ENCODE measurements around the gene PAK5. TPM values are rescaled to one million over a fixed set of nuclear protein-coding genes. Genes with fewer than 3 reads are reported as not detected.

PAK5 gene
- total and polyA plus RNA-seq, 9 of the 15 experiments (the other 6 are each of a cell fraction or from before 2014, with no cell fraction given) = not detected

DNA sequence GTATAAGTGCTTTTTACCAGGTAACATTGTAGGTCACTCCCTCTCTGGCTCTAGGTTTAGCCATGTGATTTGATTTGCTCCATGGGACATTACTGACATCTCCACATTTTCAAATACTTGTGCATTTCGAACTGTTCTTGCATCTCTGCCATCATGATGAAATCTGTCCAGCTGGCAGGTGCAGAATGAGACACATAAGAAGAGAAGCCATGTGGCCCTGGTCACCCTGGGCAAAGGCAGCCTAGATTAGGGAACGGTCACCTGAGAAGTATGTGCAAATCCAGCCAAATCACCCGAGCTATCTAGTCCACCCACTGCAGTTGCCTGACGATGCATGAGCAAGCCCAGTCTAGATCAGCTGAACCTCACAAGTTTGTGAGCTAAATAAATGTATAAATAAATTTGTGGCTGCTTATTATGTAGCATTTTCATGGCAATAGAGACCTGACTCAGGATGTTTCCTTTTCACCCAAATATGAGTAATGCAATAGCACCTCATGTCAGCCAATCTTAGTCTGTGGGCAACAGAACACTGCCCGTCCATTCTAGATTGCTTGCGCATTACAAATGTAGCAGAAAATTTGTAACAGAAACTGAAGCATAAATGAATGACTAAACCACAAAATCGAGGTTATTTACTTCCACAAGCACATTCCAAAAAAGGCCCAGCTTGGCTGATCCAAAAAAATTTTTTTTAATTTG, 115.2 kb downstream of the PAK5 start (continued):
- TF ChIP-seq, protein P1, sequence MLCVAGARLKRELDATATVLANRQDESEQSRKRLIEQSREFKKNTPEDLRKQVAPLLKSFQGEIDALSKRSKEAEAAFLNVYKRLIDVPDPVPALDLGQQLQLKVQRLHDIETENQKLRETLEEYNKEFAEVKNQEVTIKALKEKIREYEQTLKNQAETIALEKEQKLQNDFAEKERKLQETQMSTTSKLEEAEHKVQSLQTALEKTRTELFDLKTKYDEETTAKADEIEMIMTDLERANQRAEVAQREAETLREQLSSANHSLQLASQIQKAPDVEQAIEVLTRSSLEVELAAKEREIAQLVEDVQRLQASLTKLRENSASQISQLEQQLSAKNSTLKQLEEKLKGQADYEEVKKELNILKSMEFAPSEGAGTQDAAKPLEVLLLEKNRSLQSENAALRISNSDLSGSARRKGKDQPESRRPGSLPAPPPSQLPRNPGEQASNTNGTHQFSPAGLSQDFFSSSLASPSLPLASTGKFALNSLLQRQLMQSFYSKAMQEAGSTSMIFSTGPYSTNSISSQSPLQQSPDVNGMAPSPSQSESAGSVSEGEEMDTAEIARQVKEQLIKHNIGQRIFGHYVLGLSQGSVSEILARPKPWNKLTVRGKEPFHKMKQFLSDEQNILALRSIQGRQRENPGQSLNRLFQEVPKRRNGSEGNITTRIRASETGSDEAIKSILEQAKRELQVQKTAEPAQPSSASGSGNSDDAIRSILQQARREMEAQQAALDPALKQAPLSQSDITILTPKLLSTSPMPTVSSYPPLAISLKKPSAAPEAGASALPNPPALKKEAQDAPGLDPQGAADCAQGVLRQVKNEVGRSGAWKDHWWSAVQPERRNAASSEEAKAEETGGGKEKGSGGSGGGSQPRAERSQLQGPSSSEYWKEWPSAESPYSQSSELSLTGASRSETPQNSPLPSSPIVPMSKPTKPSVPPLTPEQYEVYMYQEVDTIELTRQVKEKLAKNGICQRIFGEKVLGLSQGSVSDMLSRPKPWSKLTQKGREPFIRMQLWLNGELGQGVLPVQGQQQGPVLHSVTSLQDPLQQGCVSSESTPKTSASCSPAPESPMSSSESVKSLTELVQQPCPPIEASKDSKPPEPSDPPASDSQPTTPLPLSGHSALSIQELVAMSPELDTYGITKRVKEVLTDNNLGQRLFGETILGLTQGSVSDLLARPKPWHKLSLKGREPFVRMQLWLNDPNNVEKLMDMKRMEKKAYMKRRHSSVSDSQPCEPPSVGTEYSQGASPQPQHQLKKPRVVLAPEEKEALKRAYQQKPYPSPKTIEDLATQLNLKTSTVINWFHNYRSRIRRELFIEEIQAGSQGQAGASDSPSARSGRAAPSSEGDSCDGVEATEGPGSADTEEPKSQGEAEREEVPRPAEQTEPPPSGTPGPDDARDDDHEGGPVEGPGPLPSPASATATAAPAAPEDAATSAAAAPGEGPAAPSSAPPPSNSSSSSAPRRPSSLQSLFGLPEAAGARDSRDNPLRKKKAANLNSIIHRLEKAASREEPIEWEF (CRISPR knock-in tag; IDR thresholded peaks at IDR 0.05) = no peak
- TF ChIP-seq ILF3 (IDR thresholded peaks at IDR 0.05; ENCODE audit: borderline replicate concordance) = no peak
- TF ChIP-seq CBX8 (IDR thresholded peaks at IDR 0.05; ENCODE audit: borderline replicate concordance, extremely low read depth, low read depth, low read length, poor library complexity, severe bottlenecking) = no peak
- TF ChIP-seq, protein P2, sequence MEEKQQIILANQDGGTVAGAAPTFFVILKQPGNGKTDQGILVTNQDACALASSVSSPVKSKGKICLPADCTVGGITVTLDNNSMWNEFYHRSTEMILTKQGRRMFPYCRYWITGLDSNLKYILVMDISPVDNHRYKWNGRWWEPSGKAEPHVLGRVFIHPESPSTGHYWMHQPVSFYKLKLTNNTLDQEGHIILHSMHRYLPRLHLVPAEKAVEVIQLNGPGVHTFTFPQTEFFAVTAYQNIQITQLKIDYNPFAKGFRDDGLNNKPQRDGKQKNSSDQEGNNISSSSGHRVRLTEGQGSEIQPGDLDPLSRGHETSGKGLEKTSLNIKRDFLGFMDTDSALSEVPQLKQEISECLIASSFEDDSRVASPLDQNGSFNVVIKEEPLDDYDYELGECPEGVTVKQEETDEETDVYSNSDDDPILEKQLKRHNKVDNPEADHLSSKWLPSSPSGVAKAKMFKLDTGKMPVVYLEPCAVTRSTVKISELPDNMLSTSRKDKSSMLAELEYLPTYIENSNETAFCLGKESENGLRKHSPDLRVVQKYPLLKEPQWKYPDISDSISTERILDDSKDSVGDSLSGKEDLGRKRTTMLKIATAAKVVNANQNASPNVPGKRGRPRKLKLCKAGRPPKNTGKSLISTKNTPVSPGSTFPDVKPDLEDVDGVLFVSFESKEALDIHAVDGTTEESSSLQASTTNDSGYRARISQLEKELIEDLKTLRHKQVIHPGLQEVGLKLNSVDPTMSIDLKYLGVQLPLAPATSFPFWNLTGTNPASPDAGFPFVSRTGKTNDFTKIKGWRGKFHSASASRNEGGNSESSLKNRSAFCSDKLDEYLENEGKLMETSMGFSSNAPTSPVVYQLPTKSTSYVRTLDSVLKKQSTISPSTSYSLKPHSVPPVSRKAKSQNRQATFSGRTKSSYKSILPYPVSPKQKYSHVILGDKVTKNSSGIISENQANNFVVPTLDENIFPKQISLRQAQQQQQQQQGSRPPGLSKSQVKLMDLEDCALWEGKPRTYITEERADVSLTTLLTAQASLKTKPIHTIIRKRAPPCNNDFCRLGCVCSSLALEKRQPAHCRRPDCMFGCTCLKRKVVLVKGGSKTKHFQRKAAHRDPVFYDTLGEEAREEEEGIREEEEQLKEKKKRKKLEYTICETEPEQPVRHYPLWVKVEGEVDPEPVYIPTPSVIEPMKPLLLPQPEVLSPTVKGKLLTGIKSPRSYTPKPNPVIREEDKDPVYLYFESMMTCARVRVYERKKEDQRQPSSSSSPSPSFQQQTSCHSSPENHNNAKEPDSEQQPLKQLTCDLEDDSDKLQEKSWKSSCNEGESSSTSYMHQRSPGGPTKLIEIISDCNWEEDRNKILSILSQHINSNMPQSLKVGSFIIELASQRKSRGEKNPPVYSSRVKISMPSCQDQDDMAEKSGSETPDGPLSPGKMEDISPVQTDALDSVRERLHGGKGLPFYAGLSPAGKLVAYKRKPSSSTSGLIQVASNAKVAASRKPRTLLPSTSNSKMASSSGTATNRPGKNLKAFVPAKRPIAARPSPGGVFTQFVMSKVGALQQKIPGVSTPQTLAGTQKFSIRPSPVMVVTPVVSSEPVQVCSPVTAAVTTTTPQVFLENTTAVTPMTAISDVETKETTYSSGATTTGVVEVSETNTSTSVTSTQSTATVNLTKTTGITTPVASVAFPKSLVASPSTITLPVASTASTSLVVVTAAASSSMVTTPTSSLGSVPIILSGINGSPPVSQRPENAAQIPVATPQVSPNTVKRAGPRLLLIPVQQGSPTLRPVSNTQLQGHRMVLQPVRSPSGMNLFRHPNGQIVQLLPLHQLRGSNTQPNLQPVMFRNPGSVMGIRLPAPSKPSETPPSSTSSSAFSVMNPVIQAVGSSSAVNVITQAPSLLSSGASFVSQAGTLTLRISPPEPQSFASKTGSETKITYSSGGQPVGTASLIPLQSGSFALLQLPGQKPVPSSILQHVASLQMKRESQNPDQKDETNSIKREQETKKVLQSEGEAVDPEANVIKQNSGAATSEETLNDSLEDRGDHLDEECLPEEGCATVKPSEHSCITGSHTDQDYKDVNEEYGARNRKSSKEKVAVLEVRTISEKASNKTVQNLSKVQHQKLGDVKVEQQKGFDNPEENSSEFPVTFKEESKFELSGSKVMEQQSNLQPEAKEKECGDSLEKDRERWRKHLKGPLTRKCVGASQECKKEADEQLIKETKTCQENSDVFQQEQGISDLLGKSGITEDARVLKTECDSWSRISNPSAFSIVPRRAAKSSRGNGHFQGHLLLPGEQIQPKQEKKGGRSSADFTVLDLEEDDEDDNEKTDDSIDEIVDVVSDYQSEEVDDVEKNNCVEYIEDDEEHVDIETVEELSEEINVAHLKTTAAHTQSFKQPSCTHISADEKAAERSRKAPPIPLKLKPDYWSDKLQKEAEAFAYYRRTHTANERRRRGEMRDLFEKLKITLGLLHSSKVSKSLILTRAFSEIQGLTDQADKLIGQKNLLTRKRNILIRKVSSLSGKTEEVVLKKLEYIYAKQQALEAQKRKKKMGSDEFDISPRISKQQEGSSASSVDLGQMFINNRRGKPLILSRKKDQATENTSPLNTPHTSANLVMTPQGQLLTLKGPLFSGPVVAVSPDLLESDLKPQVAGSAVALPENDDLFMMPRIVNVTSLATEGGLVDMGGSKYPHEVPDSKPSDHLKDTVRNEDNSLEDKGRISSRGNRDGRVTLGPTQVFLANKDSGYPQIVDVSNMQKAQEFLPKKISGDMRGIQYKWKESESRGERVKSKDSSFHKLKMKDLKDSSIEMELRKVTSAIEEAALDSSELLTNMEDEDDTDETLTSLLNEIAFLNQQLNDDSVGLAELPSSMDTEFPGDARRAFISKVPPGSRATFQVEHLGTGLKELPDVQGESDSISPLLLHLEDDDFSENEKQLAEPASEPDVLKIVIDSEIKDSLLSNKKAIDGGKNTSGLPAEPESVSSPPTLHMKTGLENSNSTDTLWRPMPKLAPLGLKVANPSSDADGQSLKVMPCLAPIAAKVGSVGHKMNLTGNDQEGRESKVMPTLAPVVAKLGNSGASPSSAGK (IDR thresholded peaks at IDR 0.05) = no peak
- TF ChIP-seq MCM7 (IDR thresholded peaks at IDR 0.05) = no peak
- no peak for TF ChIP-seq RCOR1 (IDR thresholded peaks at IDR 0.05; ENCODE audit: borderline replicate concordance in 1 of 2, low read depth in 2 of 2, low read length in 2 of 2)
